ENCODE measurements around the gene SLC37A3.
"Not testable (repeated sequence)": the region's sequence is repeated elsewhere in the genome, so short reads cannot be mapped to it uniquely, and the experiment has no call there.

Gene SLC37A3

DNA sequence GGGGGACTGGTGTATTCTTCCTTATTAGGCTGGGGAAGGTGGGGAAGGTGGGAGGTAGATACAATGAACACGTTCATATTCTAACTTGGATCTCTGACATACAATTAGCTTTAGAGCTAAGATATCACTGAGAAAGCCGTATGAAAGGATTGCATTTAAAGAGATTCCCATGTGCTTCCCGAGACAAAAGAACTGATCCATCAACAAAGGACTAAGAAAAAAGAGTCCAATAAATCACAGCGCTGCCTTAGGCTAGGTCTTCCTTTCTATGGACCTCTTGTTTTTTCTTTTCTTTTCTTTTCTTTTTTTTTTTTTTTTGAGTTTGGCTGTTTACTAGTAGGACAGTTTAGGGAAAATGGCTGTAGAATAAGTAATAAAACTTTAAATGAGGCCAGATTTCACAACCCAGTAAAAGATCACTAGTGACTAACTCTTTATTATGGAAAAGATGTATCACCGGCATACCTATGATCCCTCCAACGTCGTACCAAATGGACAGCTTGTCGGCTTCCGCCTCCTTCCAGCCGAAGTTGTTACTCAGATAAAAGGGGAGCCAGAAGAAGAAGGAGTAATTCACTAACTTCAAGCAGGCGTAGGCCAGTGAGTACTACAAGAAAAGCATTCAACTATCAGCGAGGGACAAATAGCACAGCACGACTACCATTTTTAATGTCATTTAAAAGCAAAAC lies 50.0 kb downstream of the SLC37A3 start:
- TF ChIP-seq CTCF (IDR thresholded peaks at IDR 0.05; ENCODE audit: low read length, missing control alignments) = no peak
- no peak overlapping the region for H3K4me3 ChIP-seq (replicated peaks; ENCODE audit: low read depth, low read length)
- peak; percentile 25 for DNase-seq (ENCODE audit: low read depth)

- no peak for DNase-seq (ENCODE audit: low read depth)
- no peak overlapping the region for H3K4me3 ChIP-seq (replicated peaks; ENCODE audit: low read depth, low read length)
- no peak for TF ChIP-seq CTCF (IDR thresholded peaks at IDR 0.05; ENCODE audit: low read length, missing control alignments)
Measured at GRCh38 chr7:140347218-140347617, 51.1 kb downstream of the SLC37A3 start.

GRCh38 chr7:140345426-140345825 lies 52.9 kb downstream of the SLC37A3 start:
- TF ChIP-seq CTCF (IDR thresholded peaks at IDR 0.05; ENCODE audit: low read length, missing control alignments) = no peak
- no peak overlapping the region for H3K4me3 ChIP-seq (replicated peaks; ENCODE audit: low read depth, low read length)

DNA sequence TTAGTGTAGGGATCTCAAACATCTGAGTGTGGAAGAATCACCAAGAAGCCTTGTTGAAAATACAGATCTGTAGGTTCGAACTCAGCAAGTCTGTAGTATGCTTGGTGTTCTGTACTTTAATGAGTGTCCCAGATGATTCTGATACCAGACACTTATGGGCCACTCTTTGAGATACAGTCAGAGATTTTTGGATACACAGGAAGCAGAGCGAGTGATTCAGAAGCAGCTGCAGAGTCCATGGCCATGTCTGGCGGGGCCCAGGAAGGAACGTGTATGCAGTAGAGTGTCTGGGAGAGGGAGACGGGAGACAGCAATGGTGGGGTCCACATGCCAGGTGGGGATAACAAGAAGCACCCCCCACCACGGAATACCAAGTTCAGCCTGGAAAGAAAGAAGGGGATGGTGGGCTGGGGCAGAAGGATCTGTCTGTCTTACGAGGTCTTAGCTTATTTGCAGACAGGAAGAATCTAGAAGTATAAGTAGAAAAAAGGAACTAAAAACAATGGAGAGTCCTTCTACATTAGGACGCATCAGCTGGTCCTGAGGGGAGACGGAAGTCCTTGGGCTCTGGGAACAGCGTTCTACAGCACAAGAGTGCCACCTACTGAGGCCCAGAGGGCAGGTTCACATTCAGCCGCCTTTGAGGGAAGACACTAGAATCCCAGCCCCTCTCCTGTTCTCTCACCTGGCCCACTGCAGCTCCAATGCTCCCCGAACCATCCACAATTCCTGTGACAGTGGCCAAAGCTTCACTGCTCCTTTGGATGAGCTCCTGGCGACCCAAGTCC lies 55.4 kb downstream of the SLC37A3 start:
- TF ChIP-seq CTCF (IDR thresholded peaks at IDR 0.05; ENCODE audit: low read length, missing control alignments) = peak; percentile 45
- H3K4me3 ChIP-seq (replicated peaks; ENCODE audit: low read depth, low read length) = no peak overlapping the region
- peak; percentile 46 for DNase-seq (ENCODE audit: low read depth)

More at GRCh38 chr7:140345426-140345825, 52.9 kb downstream of the SLC37A3 start:
- DNase-seq (ENCODE audit: low read depth) = no peak

DNA sequence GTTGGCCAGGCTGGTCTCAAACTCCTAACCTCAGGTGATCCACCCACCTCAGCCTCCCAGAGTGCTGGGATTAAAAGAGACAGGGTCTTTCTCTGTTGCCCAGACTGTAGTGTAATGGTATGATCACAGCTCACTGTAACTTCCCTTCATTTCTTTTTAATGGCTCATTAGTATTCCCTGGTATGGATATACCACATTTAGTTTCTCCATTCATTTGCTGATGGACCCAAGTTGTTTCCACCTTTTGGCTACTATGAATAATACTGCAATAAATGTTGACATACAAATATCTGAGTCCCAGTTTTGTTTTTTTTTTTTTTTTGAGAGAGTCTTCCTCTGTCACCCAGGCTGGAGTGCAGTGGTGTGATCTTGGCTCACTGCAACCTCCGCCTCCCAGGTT lies 59.4 kb downstream of the SLC37A3 start:
- H3K4me3 ChIP-seq (replicated peaks; ENCODE audit: low read depth, low read length); DNase-seq (ENCODE audit: low read depth): not testable (repeated sequence)

- DNase-seq (ENCODE audit: low read depth) = no peak
- TF ChIP-seq CTCF (IDR thresholded peaks at IDR 0.05; ENCODE audit: low read length, missing control alignments) = no peak
- H3K4me3 ChIP-seq (replicated peaks; ENCODE audit: low read depth, low read length) = no peak overlapping the region
Measured at GRCh38 chr7:140334341-140335057, 63.8 kb downstream of the SLC37A3 start.

DNA sequence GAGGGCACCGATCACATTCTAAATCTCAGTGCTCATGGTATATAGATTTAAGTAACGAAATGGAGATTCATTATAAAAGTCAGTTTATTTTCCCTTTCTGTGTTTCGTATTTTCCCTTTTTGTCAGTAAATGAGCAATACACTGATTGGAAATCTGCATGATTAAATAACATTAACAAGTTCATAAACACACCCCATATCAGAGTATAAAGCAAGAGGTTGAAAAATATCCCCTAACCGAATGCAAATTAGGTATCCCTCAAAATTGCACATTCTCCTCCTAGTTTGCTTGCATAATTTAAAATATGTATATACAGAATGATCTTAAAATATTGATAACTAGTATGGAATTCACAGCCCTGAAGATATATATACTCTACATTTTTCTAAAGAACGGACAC lies 64.6 kb downstream of the SLC37A3 start:
- no peak for DNase-seq (ENCODE audit: low read depth)
- TF ChIP-seq CTCF (IDR thresholded peaks at IDR 0.05; ENCODE audit: low read length, missing control alignments) = no peak
- no peak overlapping the region for H3K4me3 ChIP-seq (replicated peaks; ENCODE audit: low read depth, low read length)
